Neural cell (in vitro differentiated cells): ENCODE data around the gene RNF145.
"Not testable (repeated sequence)": the region's sequence is repeated elsewhere in the genome, so short reads cannot be mapped to it uniquely, and the experiment has no call there.

ENCODE experiments used
- EP300 ChIP-seq: fragments of 450-650 bp; conservative IDR thresholded peaks from 2 replicates; pipeline ENCODE4 v1.6.1; 2014; ENCODE audit warnings: antibody characterized with exemption, mild to moderate bottlenecking, moderate library complexity; ENCODE audit not compliant: poor library complexity, severe bottlenecking
- SMC3 ChIP-seq: fragments of 450-650 bp; conservative IDR thresholded peaks from 2 replicates; pipeline ENCODE4 v1.6.1; 2014; ENCODE audit warnings: antibody characterized with exemption, mild to moderate bottlenecking, moderate library complexity; ENCODE audit not compliant: poor library complexity
- TF ChIP-seq, protein P1 (sequence below): fragments of 450-650 bp; IDR thresholded peaks from 2 replicates; pipeline ENCODE4 v1.5.1; 2014; ENCODE audit warnings: antibody characterized with exemption, mild to moderate bottlenecking, moderate library complexity; ENCODE audit not compliant: poor library complexity, severe bottlenecking

DNA sequence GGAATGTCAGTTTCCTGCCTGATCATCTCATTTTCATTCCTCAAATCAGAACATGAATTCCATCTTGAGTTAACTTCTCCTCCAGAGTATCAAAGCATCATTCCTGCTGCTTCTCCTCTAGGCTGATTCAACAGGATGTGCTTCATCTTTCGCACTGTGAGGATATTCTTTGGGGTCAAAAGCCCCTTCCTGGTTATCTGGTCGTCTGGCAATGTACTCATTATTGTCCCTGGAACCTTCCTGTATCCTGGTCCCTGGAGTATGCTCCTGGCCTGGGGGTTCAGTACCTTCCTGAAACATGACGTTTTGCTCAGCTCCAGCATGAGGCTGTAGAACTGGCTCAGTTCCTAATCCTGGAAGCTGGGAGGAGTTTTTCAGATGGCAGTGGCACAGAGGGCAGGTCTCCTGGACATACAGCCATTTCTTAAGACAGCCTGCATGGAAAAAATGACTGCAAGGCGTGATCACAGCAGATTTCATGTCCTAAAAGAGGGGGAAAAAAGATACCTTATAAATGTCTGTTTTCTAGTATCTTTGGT lies 50.7 kb downstream of the RNF145 start:
- TF ChIP-seq, protein P1, sequence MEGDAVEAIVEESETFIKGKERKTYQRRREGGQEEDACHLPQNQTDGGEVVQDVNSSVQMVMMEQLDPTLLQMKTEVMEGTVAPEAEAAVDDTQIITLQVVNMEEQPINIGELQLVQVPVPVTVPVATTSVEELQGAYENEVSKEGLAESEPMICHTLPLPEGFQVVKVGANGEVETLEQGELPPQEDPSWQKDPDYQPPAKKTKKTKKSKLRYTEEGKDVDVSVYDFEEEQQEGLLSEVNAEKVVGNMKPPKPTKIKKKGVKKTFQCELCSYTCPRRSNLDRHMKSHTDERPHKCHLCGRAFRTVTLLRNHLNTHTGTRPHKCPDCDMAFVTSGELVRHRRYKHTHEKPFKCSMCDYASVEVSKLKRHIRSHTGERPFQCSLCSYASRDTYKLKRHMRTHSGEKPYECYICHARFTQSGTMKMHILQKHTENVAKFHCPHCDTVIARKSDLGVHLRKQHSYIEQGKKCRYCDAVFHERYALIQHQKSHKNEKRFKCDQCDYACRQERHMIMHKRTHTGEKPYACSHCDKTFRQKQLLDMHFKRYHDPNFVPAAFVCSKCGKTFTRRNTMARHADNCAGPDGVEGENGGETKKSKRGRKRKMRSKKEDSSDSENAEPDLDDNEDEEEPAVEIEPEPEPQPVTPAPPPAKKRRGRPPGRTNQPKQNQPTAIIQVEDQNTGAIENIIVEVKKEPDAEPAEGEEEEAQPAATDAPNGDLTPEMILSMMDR, result not testable (repeated sequence)
- not testable (repeated sequence) for TF ChIP-seq SMC3, EP300
